Erythroblast (primary cell): Measurements from ENCODE around the gene CTRB1.

Source experiments
- GATA1 ChIP-seq: IDR thresholded peaks from 2 replicates; pipeline ENCODE4 v1.6.1; 2011; ENCODE audit warnings: low read depth, mild to moderate bottlenecking, control low read depth, low read length, moderate library complexity
- POLR2A ChIP-seq: IDR thresholded peaks from 2 replicates; pipeline ENCODE4 v1.6.1; 2011; ENCODE audit warnings: mild to moderate bottlenecking, low read length

DNA sequence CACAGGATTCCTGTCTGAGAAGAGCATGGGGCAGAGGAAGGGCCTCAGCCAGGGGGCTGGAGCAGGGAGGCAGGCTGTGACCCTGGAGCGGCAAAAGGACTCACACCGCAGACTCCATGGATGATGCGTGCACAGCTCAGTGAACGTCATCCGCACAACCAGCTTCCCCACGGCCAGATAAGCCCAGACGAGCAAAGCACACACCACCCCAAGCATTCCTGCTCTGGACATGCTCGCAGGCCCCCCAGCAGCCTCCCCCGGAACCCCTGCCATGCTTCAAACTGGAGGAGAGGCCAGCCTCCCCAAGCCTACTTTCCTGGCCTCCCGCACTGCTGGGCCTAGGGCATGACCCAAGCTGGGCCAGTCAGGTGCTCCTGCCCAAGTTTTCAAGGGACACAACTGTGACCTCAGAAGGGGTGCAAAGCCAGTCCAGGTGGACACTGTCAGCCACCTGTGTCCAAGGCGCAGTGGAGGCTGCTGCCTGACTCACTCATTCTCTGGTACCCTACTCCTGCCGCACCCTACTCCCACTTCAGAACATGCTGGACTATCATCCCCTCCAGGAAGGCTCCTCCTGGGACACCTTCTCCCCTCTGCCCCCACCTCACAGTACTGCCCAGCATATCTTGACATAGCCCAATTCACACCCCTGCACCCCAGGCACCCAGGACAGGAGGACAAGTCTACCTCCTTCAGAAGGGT, 27.9 kb downstream of the CTRB1 start:
- no peak for TF ChIP-seq POLR2A
- no peak for TF ChIP-seq GATA1
